G401 (cell line): Measurements from ENCODE around the gene KRTAP8-1. TPM values are rescaled to one million over a fixed set of nuclear protein-coding genes. Genes with fewer than 3 reads are reported as not detected.

Experiments
- DNase-seq: peaks from one replicate; pipeline ENCODE4 v3.0.0-alpha.2; 2015; ENCODE audit warnings: low spot score
- in situ Hi-C: cut with HindIII; loops from 2 replicates; pipeline ENCODE4 v1.10.0; 2016; ENCODE audit warnings: low sequenced_read_pairs, mixed read lengths
- total RNA-seq: library from RNA; depleted of rRNA; stranded (reverse); fragments of >200 nt; shearing (Covaris generic); gene quantifications from 2 replicates; pipeline ENCODE4 v1.2.3, GENCODE V29; 2014; rRNA removed

The KRTAP8-1 gene, protein sequence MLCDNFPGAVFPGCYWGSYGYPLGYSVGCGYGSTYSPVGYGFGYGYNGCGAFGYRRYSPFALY
- not detected in 2 replicates for total RNA-seq

DNA sequence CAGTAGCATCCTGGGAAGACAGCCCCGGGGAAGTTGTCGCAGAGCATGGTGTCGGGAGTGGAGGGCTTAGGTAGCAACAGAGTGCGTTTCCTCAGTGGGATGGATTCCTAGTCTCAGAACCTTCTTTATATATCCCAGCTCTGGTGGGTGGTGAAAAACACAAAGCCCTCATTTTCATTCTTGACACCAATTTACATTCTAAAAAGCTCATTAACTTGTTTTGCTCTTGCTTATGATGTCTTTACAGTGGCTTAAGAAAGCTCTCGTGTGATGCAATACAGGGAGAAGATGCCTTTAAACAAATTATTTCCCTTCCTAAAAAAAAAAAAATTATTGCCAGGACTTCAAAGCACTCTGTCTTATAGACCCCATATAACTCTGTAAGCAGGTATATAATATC lies at the start of gene KRTAP8-1:
Gene KRTAP8-1, minus strand, starts transcription at position 101 of the 400 bp plus-strand sequence. Its CDS starts 54 bp downstream, at position 47.
- in situ Hi-C loops, result no loop called here

DNA sequence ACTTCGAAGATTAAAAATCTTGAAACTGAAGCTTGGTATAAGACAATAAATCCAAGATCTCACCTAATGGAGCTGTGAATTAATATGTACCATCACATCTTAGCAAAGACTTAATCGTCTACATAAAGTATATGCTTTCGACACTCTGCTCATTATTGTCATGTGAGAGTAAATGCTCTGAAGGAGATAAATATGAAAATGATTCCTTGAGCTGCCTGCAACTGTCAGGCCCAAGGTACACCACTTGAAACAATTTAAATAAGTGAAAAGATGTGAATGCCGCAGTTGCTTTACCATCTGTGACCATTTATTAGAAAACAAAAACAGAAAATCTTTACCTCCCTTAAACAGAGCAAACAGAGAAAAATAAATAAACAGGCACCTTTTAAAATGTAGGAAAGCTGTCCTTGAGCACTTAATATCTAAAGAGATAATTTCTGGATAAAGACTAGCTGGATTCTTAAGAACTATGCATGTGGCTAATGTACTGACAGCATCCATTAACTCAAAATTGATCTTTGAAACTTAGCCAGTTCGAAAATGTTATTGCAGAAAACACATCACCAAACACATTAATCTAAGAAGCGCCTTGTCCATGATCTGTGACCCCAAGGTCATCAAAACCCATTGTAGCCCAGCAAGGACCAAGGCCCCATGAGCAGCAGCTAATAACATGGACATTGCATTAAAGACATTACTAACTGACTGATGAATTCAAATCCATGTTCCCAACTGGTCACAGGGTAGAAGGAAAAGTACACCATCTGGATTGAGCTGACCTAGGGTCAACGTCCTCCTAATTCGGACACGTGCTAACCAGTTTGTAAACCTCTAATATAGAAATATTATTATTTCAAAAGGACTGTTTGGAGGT lies 34.8 kb upstream of the KRTAP8-1 start:
- DNase-seq, result no peak
- in situ Hi-C loops, result no loop called here

More for the DNA sequence above, at the start of gene KRTAP8-1:
- no peak for DNase-seq

DNA sequence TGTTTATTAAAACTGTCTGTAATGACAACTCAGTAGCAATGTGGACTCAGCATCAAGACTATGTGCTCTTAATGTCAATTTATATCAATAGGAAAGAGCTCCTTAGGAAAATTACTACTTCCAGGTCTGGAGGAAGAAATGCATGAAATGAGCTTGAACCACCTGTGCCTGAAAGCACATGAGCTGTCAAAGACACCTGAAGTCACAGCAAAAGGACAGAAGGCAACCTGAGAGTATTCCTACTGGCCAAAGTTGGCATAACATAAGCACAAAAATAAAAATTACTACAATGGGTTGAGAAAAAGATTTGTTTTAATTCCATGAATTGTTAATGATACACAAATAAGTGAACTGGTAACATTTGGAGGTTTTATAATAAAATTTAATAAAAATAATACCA lies 29.9 kb upstream of the KRTAP8-1 start:
- DNase-seq, result no peak
- in situ Hi-C loops, result no loop called here

DNA sequence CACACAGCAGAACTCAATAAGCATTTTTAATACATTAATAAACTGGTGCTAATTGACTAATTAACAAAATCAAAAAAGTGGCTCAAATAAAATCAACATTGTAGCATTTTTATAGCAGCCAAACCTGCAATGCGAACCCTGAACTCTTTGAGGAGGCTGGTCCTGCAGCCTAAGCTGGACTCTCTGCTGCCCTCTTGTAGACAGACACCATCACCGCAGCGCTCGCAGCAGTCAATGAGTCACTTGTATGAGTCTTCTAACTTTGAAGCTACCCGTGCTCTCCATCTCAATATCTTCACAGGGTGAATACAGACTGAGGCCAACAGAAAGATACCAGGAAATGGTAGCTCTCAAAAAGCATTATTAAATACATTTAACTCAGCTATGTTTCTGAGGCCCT lies 26.2 kb upstream of the KRTAP8-1 start:
- in situ Hi-C loops, result no loop called here

DNA sequence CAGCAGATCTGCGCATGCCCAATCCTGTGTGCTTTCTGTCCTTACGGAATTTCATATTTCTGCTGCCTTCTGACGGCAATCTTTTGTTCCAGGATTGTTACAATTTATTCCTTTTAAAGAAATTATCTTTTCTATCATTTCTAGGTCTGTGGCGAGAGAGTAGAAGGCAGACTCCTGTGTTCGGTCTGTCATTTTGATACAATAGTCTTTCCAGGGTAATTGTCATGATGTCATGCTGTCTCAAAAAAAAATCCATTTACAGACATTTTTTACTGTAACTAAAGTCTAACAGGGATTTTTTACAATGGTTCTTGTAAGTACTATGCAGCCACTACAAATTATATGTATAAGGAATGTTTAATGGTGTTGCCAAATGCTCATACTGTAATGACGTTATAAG lies 25.5 kb upstream of the KRTAP8-1 start:
- in situ Hi-C loops, result no loop called here
- no peak for DNase-seq

More for the DNA sequence above, 26.2 kb upstream of the KRTAP8-1 start:
- DNase-seq, result no peak

DNA sequence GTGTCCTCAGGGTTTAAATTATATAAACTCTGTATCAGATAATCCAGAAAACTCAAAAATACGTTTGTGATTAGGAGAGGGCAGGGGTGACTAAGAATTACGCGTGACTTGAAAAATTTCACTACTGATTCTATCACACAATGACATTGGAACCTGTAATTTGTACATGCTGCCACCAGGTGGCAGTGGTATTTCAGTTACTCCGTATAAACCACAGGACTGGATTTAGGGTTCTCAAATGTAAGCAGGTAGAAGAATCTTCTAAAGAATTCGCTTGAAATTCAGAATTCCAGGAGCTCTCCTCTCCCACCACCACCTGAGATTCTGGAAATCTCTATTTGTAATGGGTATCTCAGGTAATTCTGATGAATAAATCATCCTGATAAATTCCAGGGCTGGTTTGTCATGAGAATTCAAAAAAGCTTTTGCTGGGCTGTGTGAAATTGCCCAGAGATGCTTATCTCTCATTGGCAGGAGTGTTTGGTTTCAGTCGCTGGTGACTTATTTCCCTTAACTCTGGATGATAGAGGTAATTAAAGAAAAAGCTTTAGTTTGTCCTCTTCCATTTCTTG lies 18.2 kb upstream of the KRTAP8-1 start:
- no peak for DNase-seq
- in situ Hi-C loops, result no loop called here

DNA sequence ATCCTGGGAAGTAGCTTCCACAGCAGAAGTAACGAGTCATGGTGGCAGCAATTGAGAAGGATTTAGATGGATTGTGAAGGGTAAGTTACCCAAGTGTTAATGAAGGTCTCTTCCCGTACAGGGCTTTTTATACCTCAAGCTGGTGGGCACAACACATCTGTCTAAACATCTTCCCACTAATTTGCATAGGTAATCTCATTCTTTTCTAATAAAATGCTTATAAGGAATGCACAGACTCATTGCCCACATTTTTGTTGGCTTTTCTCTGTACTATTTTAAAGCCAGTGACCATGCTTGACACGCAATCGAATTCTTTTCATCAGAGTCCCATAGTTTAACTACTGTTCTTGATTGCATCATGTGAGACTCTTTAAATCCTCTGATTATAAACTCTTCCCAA lies 16.6 kb upstream of the KRTAP8-1 start, which contains the start of gene KRTAP7-1:
Gene KRTAP7-1, minus strand, starts transcription at position 101 of the 400 bp plus-strand sequence. Its CDS starts 61 bp downstream, at position 40.
- no peak for DNase-seq
- in situ Hi-C loops, result no loop called here

DNA sequence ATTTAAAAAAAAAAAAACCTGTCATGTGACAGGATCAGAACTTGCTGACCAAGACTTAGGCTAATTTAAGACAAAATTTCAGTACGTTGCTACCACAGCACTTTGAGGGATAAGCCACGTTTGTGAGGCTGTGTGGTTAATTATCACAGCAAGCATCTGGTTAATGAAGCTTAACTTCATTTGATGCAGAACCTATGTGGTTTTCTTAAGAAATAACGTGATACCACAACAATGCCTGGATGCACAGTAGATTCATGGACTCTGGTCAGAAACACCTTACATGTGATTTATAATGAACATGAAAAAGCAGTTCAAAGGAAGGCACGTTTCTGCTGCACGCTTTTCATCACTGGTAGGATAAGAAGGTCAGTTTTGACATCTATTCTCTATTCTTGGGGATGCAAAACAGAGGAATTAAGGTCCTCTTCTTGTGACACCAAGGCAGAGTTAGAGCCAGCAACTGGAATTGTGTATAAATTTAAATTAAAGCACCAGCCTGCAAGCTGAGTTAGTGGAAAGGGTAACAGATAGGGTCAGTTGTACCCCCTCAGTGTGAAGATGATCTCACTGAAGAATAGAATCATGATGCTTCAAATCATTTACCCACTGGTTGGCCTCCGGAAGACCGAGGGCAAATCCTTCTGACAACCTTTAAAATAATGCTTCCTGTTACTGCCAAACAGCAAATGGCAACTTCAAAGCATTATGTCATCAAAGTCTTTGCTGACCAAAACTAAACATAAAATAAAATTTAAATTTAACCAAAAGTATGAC lies 6.0 kb upstream of the KRTAP8-1 start:
- no peak for DNase-seq
- in situ Hi-C loops, result no loop called here

DNA sequence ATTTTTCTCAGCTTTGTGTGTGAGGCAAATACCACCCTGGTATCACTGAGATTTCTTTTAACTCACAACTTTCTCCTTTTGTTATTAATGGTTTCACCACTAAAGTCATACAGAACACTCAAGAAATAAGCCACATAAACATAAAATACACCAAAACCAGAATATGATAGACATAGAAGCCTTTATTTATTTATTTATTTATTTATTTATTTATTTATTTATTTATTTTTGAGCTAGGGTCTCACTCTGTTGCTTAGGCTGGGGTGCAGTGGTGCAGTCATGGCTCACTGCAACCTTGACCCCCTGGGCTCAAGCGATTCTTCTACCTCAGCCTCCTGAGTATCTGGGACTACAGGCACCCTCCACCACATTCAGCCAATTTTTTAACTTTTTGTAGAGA lies 12.5 kb downstream of the KRTAP8-1 start:
- no peak for DNase-seq

DNA sequence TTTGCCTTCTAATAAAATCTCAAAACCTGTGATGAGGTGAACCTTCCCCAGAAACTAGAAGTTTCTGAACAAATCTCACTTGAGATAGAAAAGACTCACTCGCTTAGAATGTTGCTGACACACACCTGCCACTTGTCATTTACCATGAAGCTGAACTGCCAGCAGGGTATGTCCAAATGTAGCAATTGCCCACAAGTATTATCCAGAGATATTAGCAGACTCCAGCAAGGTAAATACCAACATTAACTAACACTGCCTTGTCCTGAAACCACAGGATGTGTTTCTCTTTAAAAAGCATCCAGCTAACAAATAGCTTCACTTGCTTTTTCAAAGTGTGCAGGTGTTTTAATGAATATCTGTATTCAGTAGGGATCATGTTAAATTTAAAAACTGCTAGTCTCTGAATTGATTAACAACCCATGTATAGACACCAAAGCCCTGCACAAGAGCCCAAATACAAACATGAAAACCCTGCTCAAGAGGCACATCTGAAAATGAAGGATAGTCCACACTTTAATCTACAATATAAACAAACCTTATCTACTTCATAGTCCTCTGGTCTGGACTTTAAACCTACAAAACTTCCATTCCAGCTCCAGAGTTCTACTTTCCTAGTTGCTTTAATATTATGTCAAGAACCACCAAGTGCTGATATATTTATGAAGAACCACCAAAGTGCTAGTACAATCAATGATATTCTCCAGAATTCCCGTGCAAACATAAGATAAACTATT lies 19.3 kb downstream of the KRTAP8-1 start:
- DNase-seq, result no peak
- in situ Hi-C loops, result no loop called here

More for the DNA sequence above, 12.5 kb downstream of the KRTAP8-1 start:
- in situ Hi-C loops, result no loop called here

DNA sequence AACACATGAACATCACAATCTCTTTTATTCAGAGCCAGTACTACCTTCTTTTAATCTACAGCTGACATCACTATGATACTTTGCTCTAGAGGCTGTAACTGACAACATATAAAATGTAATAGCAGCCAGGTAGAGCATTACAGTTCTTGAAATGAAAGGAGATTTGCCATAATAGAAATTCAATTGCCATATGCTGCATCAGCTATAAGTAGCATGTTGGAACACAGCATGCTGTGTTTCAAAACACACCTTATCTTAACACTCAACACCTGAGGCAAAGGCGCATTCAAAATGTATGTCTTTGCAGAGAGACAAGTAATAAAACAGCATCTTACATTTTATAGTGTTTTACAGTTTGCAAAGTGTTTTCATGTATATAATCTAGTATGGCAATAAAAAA lies 33.8 kb downstream of the KRTAP8-1 start:
- in situ Hi-C loops, result no loop called here
- DNase-seq, result no peak

DNA sequence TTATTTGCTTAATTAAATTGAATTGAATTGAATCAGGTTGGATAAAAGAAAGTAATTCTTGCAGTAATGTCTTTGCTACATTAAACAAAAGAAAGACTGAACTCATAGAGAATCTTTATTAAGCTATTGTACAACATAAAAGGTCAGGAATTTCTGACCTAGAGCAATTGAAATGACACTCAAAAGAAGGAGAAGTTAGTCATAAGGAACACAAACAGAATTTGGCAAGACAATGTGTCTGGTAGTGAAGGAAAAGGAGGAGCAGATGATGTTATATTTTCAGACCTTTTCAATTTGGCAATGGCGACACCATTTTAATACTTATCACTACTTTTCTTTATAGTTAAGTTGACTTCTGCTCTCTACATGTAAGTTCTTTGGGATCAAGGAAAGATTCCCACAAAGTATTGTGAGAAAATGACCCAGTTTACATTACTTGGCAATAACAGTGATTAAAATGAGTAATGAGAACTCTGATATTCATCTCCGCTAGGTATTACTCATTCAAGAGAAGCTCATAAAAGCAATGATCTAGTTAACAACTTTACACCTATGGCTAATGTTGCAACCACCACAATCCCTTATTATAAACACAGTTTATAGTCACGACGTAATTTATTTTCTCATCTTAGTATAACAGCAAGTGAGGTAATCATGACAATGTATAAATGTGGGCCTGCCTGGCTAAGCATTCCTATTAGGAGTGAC lies 43.2 kb downstream of the KRTAP8-1 start:
- in situ Hi-C loops, result no loop called here
- no peak for DNase-seq

Other genes with a start within 250 kb of the KRTAP8-1 start
- not detected in 2 replicates for gene KRTAP22-2, start 222.9 kb downstream of the KRTAP8-1 start, total RNA-seq
- gene KRTAP6-3, start 220.8 kb downstream of the KRTAP8-1 start, total RNA-seq, result not detected in 2 replicates
- gene KRTAP6-2, start 214.4 kb downstream of the KRTAP8-1 start, total RNA-seq, result not detected in 2 replicates
- not detected in 2 replicates for gene KRTAP22-1, start 212.2 kb downstream of the KRTAP8-1 start, total RNA-seq
- not detected in 2 replicates for gene KRTAP6-1, start 199.3 kb downstream of the KRTAP8-1 start, total RNA-seq
- gene KRTAP20-1, start 196.8 kb downstream of the KRTAP8-1 start, total RNA-seq, result not detected in 2 replicates
- not detected in 2 replicates for gene KRTAP20-4, start 192.6 kb downstream of the KRTAP8-1 start, total RNA-seq
- gene KRTAP20-2, start 178.1 kb downstream of the KRTAP8-1 start, total RNA-seq, result not detected in 2 replicates
- gene KRTAP20-3, start 170.4 kb downstream of the KRTAP8-1 start, total RNA-seq, result not detected in 2 replicates
- gene KRTAP21-3, start 94.5 kb downstream of the KRTAP8-1 start, total RNA-seq, result not detected in 2 replicates
- gene KRTAP21-2, start 66.0 kb downstream of the KRTAP8-1 start, total RNA-seq, result not detected in 2 replicates
- not detected in 2 replicates for gene KRTAP21-1, start 57.8 kb downstream of the KRTAP8-1 start, total RNA-seq
- not detected in 2 replicates for gene KRTAP7-1, start 16.5 kb upstream of the KRTAP8-1 start, total RNA-seq
- not detected in 2 replicates for gene KRTAP11-1, start 68.3 kb upstream of the KRTAP8-1 start, total RNA-seq
- not detected in 2 replicates for gene KRTAP19-8, start 225.2 kb upstream of the KRTAP8-1 start, total RNA-seq